ENCODE measurements around the gene QTRT2. TPM values are rescaled to one million over a fixed set of nuclear protein-coding genes. Genes with fewer than 3 reads are reported as not detected.

The QTRT2 gene
- total and polyA plus RNA-seq, 2 experiments from 2014 or later: 32.3 to 66.5 TPM

DNA sequence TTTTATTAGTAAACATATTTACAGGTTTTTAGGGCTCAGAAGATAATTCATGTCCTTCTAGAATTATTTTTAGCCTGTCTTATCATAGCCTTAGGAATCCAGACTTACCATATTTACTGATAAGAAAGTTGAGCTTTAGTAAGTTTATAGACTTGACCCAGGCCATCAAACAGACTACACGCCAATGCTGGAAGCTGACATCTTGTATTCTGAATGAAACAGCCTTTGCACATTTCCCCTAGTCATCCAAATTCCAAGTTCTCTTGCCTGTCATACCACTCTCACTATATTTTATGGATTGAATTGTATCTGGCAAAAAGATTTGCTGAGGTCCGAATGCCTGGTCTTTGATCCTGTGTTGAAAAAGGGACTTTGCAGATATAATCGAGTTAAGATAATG, 63.7 kb downstream of the QTRT2 start:
- Mint-ChIP-seq H3K4me3 (no peak overlapping the region), H3K27me3 (ENCODE audit: insufficient read depth, low read depth, poor library complexity) (peaks cover 1% of the 10 kb centered on the region), H3K36me3 (ENCODE audit: low read depth) (no peaks in the 10 kb centered on the region), H3K4me1 (peaks cover 10% of the 10 kb centered on the region), H3K27ac (no peak overlapping the region), H3K9me3 (no peaks in the 10 kb centered on the region)
- H3K4me3 ChIP-seq: no peak overlapping the region
- H3K27me3 ChIP-seq (ENCODE audit: insufficient read depth): no peaks in the 10 kb centered on the region
- no peaks in the 10 kb centered on the region for H3K4me1 ChIP-seq (ENCODE audit: insufficient read depth)
- no peak for TF ChIP-seq ZNF114 (CRISPR knock-in tag; IDR thresholded peaks at IDR 0.05)
- TF ChIP-seq JUNB (IDR thresholded peaks at IDR 0.05; ENCODE audit: unreplicated experiment): no peak
- no peak for TF ChIP-seq STAT1 (IDR thresholded peaks at IDR 0.05; ENCODE audit: unreplicated experiment)
- TF ChIP-seq EZH2phosphoT487 (IDR thresholded peaks at IDR 0.05; ENCODE audit: unreplicated experiment): no peak
- no peak for TF ChIP-seq CREB1 (CRISPR knock-in tag; IDR thresholded peaks at IDR 0.05; ENCODE audit: low read depth)
- no peak for TF ChIP-seq NANOG (IDR thresholded peaks at IDR 0.05; ENCODE audit: borderline replicate concordance)
- TF ChIP-seq, protein P1, sequence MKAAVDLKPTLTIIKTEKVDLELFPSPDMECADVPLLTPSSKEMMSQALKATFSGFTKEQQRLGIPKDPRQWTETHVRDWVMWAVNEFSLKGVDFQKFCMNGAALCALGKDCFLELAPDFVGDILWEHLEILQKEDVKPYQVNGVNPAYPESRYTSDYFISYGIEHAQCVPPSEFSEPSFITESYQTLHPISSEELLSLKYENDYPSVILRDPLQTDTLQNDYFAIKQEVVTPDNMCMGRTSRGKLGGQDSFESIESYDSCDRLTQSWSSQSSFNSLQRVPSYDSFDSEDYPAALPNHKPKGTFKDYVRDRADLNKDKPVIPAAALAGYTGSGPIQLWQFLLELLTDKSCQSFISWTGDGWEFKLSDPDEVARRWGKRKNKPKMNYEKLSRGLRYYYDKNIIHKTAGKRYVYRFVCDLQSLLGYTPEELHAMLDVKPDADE (IDR thresholded peaks at IDR 0.05): no peak
- TF ChIP-seq, protein P2, sequence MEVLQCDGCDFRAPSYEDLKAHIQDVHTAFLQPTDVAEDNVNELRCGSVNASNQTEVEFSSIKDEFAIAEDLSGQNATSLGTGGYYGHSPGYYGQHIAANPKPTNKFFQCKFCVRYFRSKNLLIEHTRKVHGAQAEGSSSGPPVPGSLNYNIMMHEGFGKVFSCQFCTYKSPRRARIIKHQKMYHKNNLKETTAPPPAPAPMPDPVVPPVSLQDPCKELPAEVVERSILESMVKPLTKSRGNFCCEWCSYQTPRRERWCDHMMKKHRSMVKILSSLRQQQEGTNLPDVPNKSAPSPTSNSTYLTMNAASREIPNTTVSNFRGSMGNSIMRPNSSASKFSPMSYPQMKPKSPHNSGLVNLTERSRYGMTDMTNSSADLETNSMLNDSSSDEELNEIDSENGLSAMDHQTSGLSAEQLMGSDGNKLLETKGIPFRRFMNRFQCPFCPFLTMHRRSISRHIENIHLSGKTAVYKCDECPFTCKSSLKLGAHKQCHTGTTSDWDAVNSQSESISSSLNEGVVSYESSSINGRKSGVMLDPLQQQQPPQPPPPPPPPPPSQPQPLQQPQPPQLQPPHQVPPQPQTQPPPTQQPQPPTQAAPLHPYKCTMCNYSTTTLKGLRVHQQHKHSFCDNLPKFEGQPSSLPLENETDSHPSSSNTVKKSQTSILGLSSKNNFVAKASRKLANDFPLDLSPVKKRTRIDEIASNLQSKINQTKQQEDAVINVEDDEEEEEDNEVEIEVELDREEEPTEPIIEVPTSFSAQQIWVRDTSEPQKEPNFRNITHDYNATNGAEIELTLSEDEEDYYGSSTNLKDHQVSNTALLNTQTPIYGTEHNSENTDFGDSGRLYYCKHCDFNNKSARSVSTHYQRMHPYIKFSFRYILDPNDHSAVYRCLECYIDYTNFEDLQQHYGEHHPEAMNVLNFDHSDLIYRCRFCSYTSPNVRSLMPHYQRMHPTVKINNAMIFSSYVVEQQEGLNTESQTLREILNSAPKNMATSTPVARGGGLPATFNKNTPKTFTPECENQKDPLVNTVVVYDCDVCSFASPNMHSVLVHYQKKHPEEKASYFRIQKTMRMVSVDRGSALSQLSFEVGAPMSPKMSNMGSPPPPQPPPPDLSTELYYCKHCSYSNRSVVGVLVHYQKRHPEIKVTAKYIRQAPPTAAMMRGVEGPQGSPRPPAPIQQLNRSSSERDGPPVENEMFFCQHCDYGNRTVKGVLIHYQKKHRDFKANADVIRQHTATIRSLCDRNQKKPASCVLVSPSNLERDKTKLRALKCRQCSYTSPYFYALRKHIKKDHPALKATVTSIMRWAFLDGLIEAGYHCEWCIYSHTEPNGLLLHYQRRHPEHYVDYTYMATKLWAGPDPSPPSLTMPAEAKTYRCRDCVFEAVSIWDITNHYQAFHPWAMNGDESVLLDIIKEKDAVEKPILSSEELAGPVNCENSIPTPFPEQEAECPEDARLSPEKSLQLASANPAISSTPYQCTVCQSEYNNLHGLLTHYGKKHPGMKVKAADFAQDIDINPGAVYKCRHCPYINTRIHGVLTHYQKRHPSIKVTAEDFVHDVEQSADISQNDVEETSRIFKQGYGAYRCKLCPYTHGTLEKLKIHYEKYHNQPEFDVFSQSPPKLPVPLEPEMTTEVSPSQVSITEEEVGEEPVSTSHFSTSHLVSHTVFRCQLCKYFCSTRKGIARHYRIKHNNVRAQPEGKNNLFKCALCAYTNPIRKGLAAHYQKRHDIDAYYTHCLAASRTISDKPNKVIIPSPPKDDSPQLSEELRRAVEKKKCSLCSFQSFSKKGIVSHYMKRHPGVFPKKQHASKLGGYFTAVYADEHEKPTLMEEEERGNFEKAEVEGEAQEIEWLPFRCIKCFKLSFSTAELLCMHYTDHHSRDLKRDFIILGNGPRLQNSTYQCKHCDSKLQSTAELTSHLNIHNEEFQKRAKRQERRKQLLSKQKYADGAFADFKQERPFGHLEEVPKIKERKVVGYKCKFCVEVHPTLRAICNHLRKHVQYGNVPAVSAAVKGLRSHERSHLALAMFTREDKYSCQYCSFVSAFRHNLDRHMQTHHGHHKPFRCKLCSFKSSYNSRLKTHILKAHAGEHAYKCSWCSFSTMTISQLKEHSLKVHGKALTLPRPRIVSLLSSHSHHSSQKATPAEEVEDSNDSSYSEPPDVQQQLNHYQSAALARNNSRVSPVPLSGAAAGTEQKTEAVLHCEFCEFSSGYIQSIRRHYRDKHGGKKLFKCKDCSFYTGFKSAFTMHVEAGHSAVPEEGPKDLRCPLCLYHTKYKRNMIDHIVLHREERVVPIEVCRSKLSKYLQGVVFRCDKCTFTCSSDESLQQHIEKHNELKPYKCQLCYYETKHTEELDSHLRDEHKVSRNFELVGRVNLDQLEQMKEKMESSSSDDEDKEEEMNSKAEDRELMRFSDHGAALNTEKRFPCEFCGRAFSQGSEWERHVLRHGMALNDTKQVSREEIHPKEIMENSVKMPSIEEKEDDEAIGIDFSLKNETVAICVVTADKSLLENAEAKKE (CRISPR knock-in tag; IDR thresholded peaks at IDR 0.05): no peak
- TF ChIP-seq CTCF (conservative IDR thresholded peaks at IDR 0.05; ENCODE audit: low read depth in 2 of 2): no peak
- TF ChIP-seq ZNF331 (CRISPR knock-in tag; IDR thresholded peaks at IDR 0.05; ENCODE audit: low read depth): no peak
- TF ChIP-seq POLR2AphosphoS5 (IDR thresholded peaks at IDR 0.05; ENCODE audit: low read depth): no peak
- DNase-seq (ENCODE audit: low spot score): no peak
- ATAC-seq: no peak
- H4K20me1 ChIP-seq (replicated peaks; ENCODE audit: insufficient read depth): no peaks in the 10 kb centered on the region
- H3K27ac ChIP-seq (ENCODE audit: low read depth): no peak overlapping the region
- no peaks in the 10 kb centered on the region for H3K79me2 ChIP-seq (replicated peaks; ENCODE audit: insufficient read depth)
- 0 out of 2 replicates have a peak, but pooled peaks cover 3% of the 10 kb centered on the region for H3K9me2 ChIP-seq (ENCODE audit: insufficient read depth)
- no peak overlapping the region for H3K4me2 ChIP-seq
- no peaks in the 10 kb centered on the region for H3F3A ChIP-seq (replicated peaks; ENCODE audit: low read depth)
- no peak overlapping the region for H2AFZ ChIP-seq
- no peaks in the 10 kb centered on the region for H3K36me3 ChIP-seq (ENCODE audit: insufficient read depth)

Data from GM23338 (cell line).